ES-I3 (cell line): ENCODE data around the gene ACADVL.
A peak's percentile ranks its signal among the peaks of the same experiment; 100 is the strongest.

Experiments used
- H3K36me3 ChIP-seq: 2 replicates; pipeline ENCODE4 v1.6.1; 2013; ENCODE audit warnings: mild to moderate bottlenecking, low read length, control low read depth, moderate library complexity; ENCODE audit not compliant: insufficient read depth
- H3K4me1 ChIP-seq: 2 replicates; pipeline ENCODE4 v1.6.1; 2013; ENCODE audit warnings: mild to moderate bottlenecking, control low read depth, low read length; ENCODE audit not compliant: insufficient read depth
- H3K9ac ChIP-seq: 2 replicates; pipeline ENCODE4 v1.6.1; 2013; ENCODE audit warnings: low read depth, mild to moderate bottlenecking, low read length, moderate library complexity
- H3K9me3 ChIP-seq: 2 replicates; pipeline ENCODE4 v1.6.1; 2013; ENCODE audit warnings: mild to moderate bottlenecking, low read length, moderate library complexity; ENCODE audit not compliant: control insufficient read depth, insufficient read depth

The ACADVL gene

GRCh38 chr17:7217113-7217987 lies 2.4 kb upstream of the ACADVL start:
- Histone ChIP-seq H3K4me1 (peaks cover 7% of the 10 kb centered on the region; the same call in 1 of the 2 replicates), H3K9ac (peak overlapping the region; percentile 46; the same call in 1 of the 2 replicates), H3K36me3 (no peaks in the 10 kb centered on the region; the same call in 1 of the 2 replicates)

GRCh38 chr17:7218166-7218565 lies 1.6 kb upstream of the ACADVL start:
- H3K36me3 ChIP-seq: no peaks in the 10 kb centered on the region; the same call in 1 of the 2 replicates
- H3K9ac ChIP-seq: peak overlapping the region; percentile 14; the same call in 1 of the 2 replicates
- peaks cover 7% of the 10 kb centered on the region; the same call in 1 of the 2 replicates for H3K4me1 ChIP-seq

More at GRCh38 chr17:7217113-7217987, 2.4 kb upstream of the ACADVL start:
- no peaks in the 10 kb centered on the region for H3K9me3 ChIP-seq

GRCh38 chr17:7218758-7219157 lies 980 bp upstream of the ACADVL start:
- Histone ChIP-seq H3K36me3 (peaks cover 4% of the 10 kb centered on the region; the same call in 1 of the 2 replicates), H3K9me3 (no peaks in the 10 kb centered on the region), H3K9ac (no peak overlapping the region), H3K4me1 (peaks cover 7% of the 10 kb centered on the region; the same call in 1 of the 2 replicates)

More at GRCh38 chr17:7218166-7218565, 1.6 kb upstream of the ACADVL start:
- no peaks in the 10 kb centered on the region for H3K9me3 ChIP-seq

GRCh38 chr17:7219229-7219811 lies 418 bp upstream of the ACADVL start:
- Histone ChIP-seq H3K4me1 (peaks cover 7% of the 10 kb centered on the region; the same call in 1 of the 2 replicates), H3K36me3 (peaks cover 6% of the 10 kb centered on the region; the same call in 1 of the 2 replicates), H3K9ac (peak overlapping the region; percentile 68; the same call in 1 of the 2 replicates), H3K9me3 (no peaks in the 10 kb centered on the region)

- Histone ChIP-seq H3K9me3 (no peaks in the 10 kb centered on the region), H3K9ac (peak overlapping the region; percentile 68), H3K36me3 (peaks cover 10% of the 10 kb centered on the region; the same call in 1 of the 2 replicates), H3K4me1 (peaks cover 7% of the 10 kb centered on the region; the same call in 1 of the 2 replicates)
Observed at GRCh38 chr17:7220593-7221277, 997 bp downstream of the ACADVL start.

GRCh38 chr17:7221278-7222092 lies 1.7 kb downstream of the ACADVL start:
- H3K9me3 ChIP-seq: no peaks in the 10 kb centered on the region
- H3K36me3 ChIP-seq: peaks cover 10% of the 10 kb centered on the region; the same call in 1 of the 2 replicates
- H3K9ac ChIP-seq: no peak overlapping the region
- H3K4me1 ChIP-seq: peaks cover 7% of the 10 kb centered on the region; the same call in 1 of the 2 replicates

GRCh38 chr17:7222093-7222971 lies 2.6 kb downstream of the ACADVL start:
- no peak overlapping the region for H3K9ac ChIP-seq
- peaks cover 7% of the 10 kb centered on the region; the same call in 1 of the 2 replicates for H3K4me1 ChIP-seq
- no peaks in the 10 kb centered on the region for H3K9me3 ChIP-seq
- peaks cover 10% of the 10 kb centered on the region; the same call in 1 of the 2 replicates for H3K36me3 ChIP-seq

- Histone ChIP-seq H3K4me1 (peaks cover 7% of the 10 kb centered on the region; the same call in 1 of the 2 replicates), H3K36me3 (peaks cover 11% of the 10 kb centered on the region; the same call in 1 of the 2 replicates), H3K9me3 (no peaks in the 10 kb centered on the region), H3K9ac (no peak overlapping the region)
Observed at GRCh38 chr17:7222972-7223292, 3.2 kb downstream of the ACADVL start.

- H3K4me1 ChIP-seq: peaks cover 4% of the 10 kb centered on the region; the same call in 1 of the 2 replicates
- H3K9ac ChIP-seq: no peak overlapping the region
- peaks cover 15% of the 10 kb centered on the region; the same call in 1 of the 2 replicates for H3K36me3 ChIP-seq
Observed at GRCh38 chr17:7223375-7223774, 3.6 kb downstream of the ACADVL start.

GRCh38 chr17:7224110-7224509 lies 4.4 kb downstream of the ACADVL start:
- H3K36me3 ChIP-seq: peaks cover 17% of the 10 kb centered on the region; the same call in 1 of the 2 replicates
- no peaks in the 10 kb centered on the region; the same call in 1 of the 2 replicates for H3K4me1 ChIP-seq
- H3K9ac ChIP-seq: no peak overlapping the region
- no peaks in the 10 kb centered on the region for H3K9me3 ChIP-seq

More at GRCh38 chr17:7223375-7223774, 3.6 kb downstream of the ACADVL start:
- H3K9me3 ChIP-seq: no peaks in the 10 kb centered on the region

GRCh38 chr17:7224661-7225111 lies 4.9 kb downstream of the ACADVL start:
- no peaks in the 10 kb centered on the region for H3K9me3 ChIP-seq
- no peak overlapping the region for H3K9ac ChIP-seq
- H3K4me1 ChIP-seq: no peaks in the 10 kb centered on the region; the same call in 1 of the 2 replicates
- peaks cover 17% of the 10 kb centered on the region; the same call in 1 of the 2 replicates for H3K36me3 ChIP-seq

GRCh38 chr17:7225711-7226331 lies 6.1 kb downstream of the ACADVL start:
- Histone ChIP-seq H3K9ac (no peak overlapping the region), H3K4me1 (no peaks in the 10 kb centered on the region; the same call in 1 of the 2 replicates), H3K36me3 (peaks cover 22% of the 10 kb centered on the region; the same call in 1 of the 2 replicates), H3K9me3 (no peaks in the 10 kb centered on the region)
